Renal cortex interstitium (tissue), 11 donors: ENCODE measurements around the gene TRPM8. TPM values are rescaled to one million over a fixed set of nuclear protein-coding genes. Genes with fewer than 3 reads are reported as not detected.

Source experiments
- DNase-seq, 11 donors: peaks; one replicate each; pipeline ENCODE4 v3.0.0-alpha.2; 2013; ENCODE audit warnings: low read depth in 9 of 11, low spot score in 4 of 11; ENCODE audit errors: extremely low read depth in 1 of 11
- polyA plus RNA-seq, 3 donors: library from polyadenylated mRNA; unstranded; fragments of 120-200 nt; gene quantifications; one replicate each; pipeline ENCODE4 v1.2.1, GENCODE V29; 2013; ENCODE audit not compliant: insufficient read length in 3 of 3

Gene TRPM8
- polyA plus RNA-seq, 3 donors, result 0.56 TPM; not detected in 2

DNA sequence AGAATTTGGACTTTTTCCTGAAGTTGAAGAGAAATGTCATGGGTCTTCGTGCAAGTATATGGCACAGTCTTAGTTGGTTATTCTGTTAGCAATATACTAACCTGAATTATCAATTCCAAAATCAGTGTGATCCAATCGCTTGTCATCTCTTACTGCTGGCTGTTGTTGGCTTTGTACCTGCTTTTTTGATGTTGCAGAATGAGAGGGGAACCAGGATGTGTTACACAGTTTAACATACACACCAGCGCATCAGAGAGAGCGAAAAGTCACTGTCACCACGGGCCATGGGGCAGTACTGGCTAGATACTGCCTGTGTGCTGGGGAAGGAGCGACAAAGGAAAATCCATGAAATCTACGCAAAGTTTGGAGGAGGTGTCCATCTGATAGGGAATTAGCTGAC lies 74.0 kb downstream of the TRPM8 start:
- no peak for DNase-seq

DNA sequence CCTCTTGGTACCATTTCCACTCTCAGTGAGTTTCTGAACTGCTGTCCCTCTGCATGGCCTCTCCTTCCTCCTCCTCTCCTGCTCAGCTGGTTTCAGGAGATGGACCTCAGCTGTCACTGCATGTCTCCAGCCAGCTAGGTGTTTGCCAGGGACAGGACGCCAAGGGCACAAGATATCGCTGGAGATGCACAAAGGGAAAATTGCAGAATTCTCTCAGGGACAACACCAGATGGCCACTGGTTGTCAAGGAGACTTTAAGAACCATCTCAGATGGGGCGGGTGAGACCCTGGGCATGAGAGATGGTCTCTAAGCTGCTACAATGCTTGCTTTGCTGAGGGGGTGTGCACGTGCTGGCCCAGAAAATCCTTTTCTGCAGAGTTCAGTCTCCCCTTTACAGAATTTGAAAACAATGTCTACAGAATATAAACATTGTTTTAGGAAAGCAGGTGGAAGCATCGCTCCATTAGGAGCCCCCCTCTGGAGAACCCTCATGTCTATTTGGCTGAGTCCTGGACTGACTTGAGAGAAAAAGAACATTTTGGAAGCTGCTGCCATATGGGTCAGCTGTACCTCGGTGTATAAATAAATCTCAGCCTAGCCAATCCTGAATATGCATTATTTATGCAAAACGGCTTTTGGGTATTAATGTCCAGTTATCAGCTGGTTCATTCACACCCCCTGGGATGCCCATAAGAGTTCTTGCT lies 75.5 kb downstream of the TRPM8 start:
- no peak for DNase-seq

DNA sequence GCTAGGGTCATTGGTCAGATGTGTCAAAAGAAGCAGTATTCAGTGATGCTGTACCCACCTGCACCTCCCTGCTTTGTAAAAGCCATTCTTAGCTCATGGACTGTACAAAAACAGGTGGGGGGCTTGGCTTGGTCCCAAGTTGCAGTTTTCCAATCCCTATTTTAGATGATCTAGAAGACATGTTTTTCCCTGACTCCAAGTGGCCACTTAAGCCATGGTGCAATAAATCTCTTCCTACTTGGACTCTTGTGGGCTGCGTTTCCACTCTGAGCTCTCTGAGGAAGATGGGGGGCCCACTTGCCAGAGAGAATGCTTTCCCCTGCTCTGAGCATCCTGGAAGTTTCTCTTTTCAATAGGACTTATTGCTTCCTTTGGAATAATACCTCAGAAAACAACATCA lies 76.3 kb downstream of the TRPM8 start:
- DNase-seq, result no peak

DNA sequence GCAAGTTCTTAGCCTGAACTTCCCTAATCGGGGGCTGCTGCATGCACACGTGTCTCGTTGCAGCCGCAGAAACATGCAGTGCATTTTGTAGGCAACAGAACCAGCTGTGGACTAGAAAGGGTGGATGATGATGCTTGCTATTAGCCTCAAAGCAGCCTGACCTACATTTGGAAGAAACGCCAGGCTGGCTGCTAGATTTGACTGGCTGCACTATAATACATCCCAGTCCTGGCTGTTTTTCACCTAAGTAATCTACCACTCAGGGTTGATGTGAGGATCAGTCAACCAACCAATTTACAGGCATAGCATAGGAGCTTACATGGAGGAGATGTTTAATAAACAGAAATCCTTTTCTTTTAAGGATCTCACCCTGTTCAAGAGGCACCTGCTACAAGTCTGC lies 77.0 kb downstream of the TRPM8 start:
- no peak for DNase-seq

DNA sequence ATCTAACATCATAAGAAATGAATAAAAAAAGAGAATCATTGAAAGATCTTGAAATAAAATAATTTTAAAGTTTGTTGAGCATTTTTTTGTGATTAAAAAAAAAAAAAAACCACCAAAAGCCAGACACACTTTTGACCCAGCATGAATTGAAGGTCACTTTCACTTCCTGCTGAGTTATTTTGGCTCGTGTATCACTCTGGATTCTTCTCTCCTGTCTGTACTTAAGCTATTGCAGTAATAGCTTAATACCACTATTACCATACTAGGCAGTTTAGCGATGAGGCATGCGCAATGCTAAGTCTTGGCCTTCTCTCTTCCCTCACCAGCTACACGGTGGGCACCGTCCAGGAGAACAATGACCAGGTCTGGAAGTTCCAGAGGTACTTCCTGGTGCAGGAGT lies 78.8 kb downstream of the TRPM8 start:
- DNase-seq, result no peak

DNA sequence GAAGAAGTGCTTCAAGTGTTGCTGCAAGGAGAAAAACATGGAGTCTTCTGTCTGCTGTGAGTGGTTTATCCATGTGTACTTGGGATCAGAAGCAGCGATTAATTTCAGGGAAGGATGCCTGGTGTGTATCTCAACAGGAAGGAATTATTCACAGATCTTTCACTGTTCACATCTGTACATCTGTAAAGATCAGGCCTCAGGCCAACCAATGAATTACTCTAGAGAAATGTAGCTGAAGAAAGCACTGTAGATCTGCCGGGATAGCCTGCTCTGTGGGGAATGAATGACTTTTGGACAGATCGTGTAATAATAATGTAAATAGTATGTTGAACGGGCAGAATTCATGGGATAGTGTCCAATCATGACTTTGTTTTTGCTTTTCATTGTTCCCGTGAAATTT lies 79.3 kb downstream of the TRPM8 start:
- DNase-seq, result no peak

DNA sequence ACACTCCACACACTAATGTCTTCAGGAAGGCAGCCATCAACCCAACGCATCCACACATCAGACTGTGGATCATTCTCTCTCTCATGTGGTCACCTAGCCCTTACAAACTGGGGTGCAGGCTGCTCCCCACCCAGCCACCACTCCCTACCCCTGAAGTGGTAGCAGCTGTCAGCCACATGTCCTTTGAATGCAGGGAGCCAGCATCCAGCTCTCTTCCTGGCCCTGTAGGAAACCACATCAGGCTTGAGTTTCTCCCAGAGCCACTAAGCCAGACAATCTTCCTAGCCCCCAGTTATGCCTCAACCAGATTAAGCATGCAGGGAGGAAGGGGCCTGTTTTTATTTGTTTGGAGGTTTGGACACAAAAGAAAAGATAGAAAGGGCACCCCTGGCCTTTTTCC lies 80.5 kb downstream of the TRPM8 start:
- no peak for DNase-seq

DNA sequence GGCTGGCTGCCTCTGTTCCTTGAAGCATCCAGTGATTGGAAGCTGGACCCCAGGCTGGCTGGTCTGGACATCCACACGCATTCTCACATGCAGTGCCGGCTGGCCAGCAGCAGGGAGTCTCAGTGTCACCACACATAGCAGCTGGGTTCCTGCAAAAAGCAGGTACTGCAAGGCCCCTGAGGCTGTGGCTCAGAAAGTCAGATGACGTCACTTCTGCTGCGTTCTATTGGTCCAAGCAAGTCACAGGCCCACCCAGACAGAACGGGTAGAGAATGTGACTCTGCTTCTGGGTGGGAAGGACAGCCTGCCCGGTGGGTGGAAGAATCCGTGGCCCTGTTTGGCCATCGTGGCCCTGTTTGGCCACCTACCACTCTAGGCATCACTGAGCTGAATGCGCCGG lies 82.0 kb downstream of the TRPM8 start:
- peak in 6 of 11 donors; percentile 13 to 46 (median 22) for DNase-seq

DNA sequence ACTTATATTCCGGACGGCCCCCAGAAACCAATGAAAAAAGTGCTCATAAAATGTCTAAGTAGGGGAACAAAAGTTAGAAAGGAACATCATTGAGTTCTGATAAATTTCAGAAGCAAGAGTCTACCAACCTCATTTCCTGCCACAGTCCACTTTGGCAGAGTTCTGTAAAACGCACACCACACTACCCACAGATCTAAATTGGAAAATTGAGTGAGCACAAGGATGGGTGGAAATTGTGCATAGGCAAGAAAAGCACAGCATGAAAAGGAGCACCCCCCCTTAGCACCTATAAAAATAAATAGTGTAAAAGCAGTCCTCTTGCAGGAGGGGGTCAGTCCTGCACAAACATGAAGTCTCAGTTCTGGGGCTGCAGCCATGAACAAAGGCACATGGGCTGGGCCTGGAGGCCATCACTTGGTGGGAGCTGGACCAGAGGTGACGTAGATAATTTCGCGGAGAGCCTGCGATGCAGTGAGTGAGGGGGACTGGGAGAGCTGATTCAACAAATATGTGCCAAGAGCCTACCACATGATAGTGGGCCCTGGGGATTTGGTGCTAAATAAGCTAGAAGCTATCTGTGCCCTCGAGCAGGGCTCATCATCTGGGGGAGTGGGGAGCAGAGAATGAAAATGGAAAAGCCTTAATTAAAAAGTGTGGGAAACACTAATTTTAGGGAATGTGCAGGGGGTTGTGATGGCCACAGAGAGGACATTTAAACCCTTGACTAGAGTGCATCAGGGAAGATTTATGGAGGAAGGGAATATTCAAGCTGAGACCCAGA lies 84.4 kb downstream of the TRPM8 start:
- DNase-seq, result no peak

DNA sequence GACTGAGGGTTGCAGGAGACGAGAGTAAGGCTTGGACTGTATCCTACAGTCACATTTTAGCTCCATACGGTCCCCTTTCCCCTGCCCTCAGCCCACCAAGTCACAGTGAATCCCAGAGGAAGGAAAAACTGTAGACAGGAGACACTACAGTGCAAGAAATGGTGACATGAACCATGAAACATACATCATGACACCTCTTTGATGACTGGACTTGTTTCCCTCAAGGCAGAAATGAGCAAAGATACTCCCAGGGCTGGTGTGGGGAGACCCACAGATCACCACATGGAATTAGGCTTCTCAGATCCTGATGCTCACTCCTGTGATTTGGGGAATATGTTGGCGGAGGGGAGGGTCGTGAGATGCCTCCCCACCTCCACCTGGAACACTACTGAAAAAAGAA lies 85.1 kb downstream of the TRPM8 start:
- no peak for DNase-seq

DNA sequence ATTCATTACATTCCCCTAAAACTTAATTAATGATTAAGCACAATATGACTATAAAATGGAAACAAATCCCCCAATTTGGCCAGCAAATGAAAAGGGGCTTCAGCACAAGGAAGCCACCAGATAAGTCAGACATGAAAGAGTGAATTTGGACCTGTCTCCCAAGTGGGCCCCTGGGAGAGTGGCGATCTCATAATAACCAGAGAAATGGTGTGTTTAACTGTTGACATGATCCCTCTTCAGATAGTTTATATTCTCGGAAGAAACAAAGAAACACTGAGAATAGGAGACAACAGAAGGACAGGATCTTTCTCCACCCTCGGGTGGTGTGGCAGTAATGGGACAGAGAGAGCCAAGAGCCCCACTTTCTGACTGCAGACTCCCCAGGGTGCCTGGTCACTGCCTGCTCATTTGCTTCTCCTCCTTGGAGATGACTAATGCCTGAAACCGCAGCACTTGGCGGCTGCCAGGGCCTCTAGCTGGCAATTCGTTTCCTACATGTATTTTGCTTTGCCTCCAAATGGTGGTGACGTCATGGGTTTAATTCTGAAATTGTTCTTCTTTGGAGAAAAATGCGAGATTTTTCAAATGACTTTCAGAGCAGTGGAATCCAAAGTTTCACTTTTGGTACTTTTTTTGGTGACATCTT lies 86.9 kb downstream of the TRPM8 start:
- DNase-seq, result no peak

DNA sequence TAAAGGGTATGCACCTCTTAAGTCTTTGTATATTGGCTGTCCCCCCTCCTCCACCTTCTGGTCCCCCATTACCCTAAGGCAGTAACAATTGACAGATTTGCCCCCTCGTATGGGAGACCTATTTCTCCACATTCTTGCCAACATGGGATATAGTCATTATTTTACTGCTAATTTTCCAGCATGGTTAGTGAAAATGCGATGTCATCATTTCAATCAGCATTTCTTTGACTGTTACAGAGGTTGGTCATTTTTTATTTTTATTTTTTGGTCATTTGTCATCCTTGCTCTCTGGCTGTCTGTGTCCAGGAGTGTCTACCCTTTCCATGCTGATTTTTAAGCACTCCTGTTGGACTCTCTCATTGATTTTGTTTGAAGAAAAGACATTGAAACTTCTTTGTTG lies 88.0 kb downstream of the TRPM8 start:
- no peak for DNase-seq

DNA sequence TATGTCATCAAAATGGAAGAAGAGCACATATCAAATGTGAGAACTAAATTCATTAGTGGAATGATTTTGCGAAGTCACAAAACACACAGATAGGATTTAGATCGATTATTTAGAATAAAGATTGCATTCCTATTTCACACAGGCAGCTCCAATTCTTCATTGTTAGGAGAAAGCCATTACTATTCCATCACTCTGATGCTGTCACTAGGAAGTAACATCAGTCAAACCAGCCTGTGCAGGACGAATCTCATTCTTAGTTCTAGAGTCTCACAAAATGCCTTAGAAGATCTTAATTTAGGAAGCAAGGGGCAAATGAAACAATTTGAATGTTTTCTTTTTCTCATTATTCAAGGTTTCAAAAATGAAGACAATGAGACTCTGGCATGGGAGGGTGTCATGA lies 89.3 kb downstream of the TRPM8 start:
- no peak for DNase-seq

DNA sequence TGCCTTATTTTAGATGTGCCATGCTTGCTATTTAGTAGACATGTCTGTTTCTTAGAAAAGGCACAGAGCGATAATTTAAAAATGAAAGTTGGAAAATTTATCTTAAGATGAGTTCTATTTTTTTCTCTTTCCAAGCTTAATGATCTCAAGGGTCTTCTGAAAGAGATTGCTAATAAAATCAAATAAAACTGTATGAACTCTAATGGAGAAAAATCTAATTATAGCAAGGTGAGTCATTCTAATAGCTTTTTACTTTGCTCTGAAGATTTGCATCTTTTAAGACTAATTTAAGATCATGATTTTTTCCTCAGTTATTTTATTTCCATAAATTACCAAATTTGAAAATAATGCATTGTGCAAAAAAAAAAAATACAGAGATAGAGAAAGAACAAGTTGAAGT lies 97.3 kb downstream of the TRPM8 start:
- no peak for DNase-seq

DNA sequence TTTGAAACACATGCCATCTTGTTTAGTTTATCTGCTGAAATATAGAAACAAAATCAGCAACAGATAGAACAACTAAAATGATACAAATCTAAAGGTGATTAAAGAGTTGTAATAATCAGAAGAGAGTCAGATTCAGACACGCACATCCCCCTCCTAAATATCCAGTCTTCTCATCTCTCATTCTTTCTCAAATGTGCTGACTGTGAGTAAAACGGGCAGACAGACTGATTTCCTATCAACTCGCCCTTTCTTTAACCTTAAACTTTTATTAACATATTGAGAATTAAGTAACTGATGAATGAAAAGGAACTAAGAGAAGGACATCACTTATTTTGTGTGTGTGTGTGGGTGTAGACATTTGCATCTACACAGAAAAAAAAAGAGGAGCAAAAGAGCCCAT lies 98.7 kb downstream of the TRPM8 start:
- DNase-seq, result no peak

DNA sequence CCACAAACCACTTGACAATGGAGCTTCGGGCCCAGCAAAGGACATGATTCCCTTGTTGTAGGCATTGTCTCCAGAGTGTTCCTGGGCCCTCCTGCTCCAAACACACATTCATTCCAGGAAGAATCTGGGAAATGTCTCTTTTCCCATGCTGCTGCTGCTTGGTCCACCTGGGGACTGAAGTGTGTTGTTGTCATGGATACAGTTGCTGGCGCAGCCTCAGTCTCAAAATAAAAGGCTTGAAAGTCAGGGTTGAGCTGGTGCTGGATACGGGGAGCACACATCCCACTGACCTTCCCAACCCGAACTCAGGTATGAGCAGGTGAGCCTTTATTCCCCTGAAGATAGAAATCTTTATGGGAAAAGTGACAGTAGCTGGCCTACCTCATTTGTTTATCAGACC lies 102.7 kb downstream of the TRPM8 start:
- DNase-seq, result no peak

DNA sequence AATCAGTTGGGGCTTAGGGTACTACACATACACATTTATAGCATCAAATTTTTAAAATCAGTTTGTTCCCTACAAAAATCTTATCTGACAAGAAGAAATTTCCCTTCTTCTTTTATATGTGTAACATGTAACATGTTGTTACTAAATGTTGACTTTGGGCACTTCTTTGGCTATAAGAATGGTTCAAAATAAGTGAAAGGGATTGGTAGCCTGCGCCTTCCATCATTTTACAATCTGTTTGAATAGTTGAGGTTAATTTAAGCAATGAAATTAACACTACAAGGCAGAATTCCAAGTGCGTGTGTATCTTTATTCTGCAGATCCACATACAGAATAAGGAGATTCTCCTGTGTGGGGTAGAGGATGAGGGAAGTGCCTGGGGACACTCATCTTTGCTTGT lies 103.2 kb downstream of the TRPM8 start:
- no peak for DNase-seq

DNA sequence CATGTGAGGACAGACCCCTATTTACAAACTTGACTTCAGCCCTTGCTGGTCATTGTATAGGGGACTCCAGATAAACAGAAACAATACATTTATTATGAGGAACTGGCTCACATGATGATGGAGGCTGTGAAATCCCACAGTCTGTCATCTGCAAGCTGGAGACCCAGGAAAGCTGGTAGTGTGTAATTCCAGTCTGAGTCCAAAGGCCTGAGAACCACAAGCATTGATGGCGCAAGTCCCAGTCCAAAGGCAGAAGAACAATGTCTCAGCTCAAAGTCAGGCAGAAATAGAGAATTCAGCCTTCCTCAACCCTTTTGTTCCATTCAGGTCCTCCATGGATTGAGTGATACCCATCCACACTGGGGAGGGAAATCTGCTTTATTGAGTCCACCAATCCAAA lies 105.3 kb downstream of the TRPM8 start:
- no peak for DNase-seq

DNA sequence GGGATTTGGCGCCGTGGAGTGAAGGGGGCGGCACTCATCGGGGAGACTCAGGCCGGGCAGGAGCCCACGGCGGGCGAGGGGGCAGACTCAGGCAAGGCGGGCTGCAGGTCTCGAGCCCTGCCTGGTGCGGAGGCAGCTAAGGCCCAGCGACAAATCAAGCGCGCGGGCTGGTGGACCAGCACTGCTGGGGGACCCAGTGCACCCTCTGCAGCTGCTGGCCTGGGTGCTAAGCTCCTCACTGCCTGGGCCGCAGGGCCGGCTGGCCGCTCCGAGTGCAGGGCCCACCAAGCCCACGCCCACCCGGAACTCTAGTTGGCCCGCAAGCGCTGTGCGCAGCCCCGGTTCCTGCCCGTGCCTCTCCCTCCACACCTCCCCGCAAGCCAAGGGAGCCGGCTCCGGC lies 107.1 kb downstream of the TRPM8 start:
- DNase-seq, result no peak

DNA sequence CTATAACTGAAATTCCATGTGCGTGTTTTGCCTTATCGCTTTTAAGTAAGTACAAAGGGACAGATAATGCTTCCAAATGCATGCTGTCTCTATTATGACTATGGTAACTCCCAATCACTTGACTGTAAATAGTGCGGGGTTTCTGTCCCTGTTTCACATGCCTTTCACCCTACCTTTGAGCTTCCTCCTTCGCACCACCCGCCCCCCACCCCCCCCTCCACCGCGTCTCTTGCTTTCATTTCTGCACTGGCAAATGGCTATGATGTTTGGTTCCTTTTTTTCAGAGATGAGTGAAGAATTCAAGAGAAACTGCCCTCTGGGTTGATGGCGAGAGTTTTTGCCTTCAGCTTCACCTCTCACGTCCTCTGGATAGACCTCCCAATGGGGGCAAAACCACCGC lies 108.3 kb downstream of the TRPM8 start:
- no peak for DNase-seq
